Uterus (tissue), 2 donors: ENCODE measurements around the gene SSBP3.

ENCODE experiments used
- CTCF ChIP-seq, 4 experiments: fragments of 200-600 bp in 2 of 4; fragments of 450-650 bp in 2 of 4; sonication (generic) in 2 of 4; IDR thresholded peaks; one replicate each; pipeline ENCODE4 v1.5.1; 2016 to 2019; ENCODE audit warnings: antibody characterized with exemption in 4 of 4, mild to moderate bottlenecking in 2 of 4, moderate library complexity in 1 of 4
- POLR2A ChIP-seq, 2 donors: fragments of 450-650 bp; IDR thresholded peaks; one replicate each; pipeline ENCODE4 v1.6.1; 2016; ENCODE audit warnings: antibody characterized with exemption in 2 of 2, mild to moderate bottlenecking in 1 of 2, moderate library complexity in 1 of 2

- TF ChIP-seq POLR2A (IDR thresholded peaks at IDR 0.05) = no peak
- TF ChIP-seq CTCF (IDR thresholded peaks at IDR 0.05) = no peak
Observed at GRCh38 chr1:54385727-54386022, 20.5 kb downstream of the SSBP3 start.
